Measurements from ENCODE around the gene WNT4. TPM values are rescaled to one million over a fixed set of nuclear protein-coding genes. Genes with fewer than 3 reads are reported as not detected.

Gene WNT4
- total RNA-seq, 1 experiment from 2014 or later = 1.5 TPM

- no peaks in the 10 kb centered on the region for H3K36me3 ChIP-seq (ENCODE audit: control insufficient read depth in 1 of 2, insufficient read depth in 2 of 2, low read length in 2 of 2)
- H2AFZ ChIP-seq (ENCODE audit: low read depth, low read length, poor library complexity, severe bottlenecking) = no peak overlapping the region
- BruUV-seq (replicated peaks) = no TSS peak
- H4K20me1 ChIP-seq (ENCODE audit: insufficient read depth) = no peaks in the 10 kb centered on the region
- H3K79me2 ChIP-seq (ENCODE audit: insufficient read depth, low read length) = no peaks in the 10 kb centered on the region
- no peak overlapping the region for H3K27ac ChIP-seq (ENCODE audit: low read depth, low read length)
- H3K9me3 ChIP-seq (ENCODE audit: control insufficient read depth in 1 of 2, insufficient read depth in 1 of 2, low read depth in 1 of 2, low read length in 2 of 2) = no peaks in the 10 kb centered on the region
- no peaks in the 10 kb centered on the region for H3K4me1 ChIP-seq (ENCODE audit: control insufficient read depth in 1 of 2, insufficient read depth in 2 of 2, low read length in 2 of 2)
- DNase-seq (ENCODE audit: low read depth, low spot score) (no peak), ATAC-seq (no peak)
- CTCF ChIA-PET = no interaction called here
- RAD21 ChIA-PET (ENCODE audit: low non-redundant PET in 1 of 2, low total read pairs in 2 of 2, uncharacterized antibody in 2 of 2, unreplicated experiment in 2 of 2) = no interaction called here
- no peak overlapping the region for H3K4me3 ChIP-seq (replicated peaks in 1 of 2; ENCODE audit: low read depth in 1 of 2, low read length in 2 of 2)
- H3K9me2 ChIP-seq (ENCODE audit: insufficient read depth) = no peaks in the 10 kb centered on the region
- intact Hi-C loops (cut with micrococcal nuclease) = no loop called here
- POLR2A ChIA-PET = no interaction called here
- no peak overlapping the region for H3K4me2 ChIP-seq (ENCODE audit: low read length)
- H3K27me3 ChIP-seq (ENCODE audit: insufficient read depth, low read length) = no peaks in the 10 kb centered on the region
- no peak for TF ChIP-seq EZH2phosphoT487 (IDR thresholded peaks at IDR 0.05; ENCODE audit: borderline replicate concordance)
- no peak for TF ChIP-seq FOSL1 (IDR thresholded peaks at IDR 0.05; ENCODE audit: low read depth)
- no peak for TF ChIP-seq ATF3 (IDR thresholded peaks at IDR 0.05)
- no peak for TF ChIP-seq ZFX (IDR thresholded peaks at IDR 0.05)
- no peak for TF ChIP-seq ELF1 (IDR thresholded peaks at IDR 0.05; ENCODE audit: borderline replicate concordance, low read depth)
- no peak for TF ChIP-seq CBX3 (IDR thresholded peaks at IDR 0.05; ENCODE audit: low read depth)
- TF ChIP-seq CTCF (IDR thresholded peaks at IDR 0.05 in 2 of 3, conservative IDR thresholded peaks at IDR 0.05 in 1 of 3; ENCODE audit: borderline replicate concordance in 1 of 3, insufficient read depth in 1 of 3, low read depth in 2 of 3, low read length in 2 of 3) = no peak
- no peak for TF ChIP-seq POLR2AphosphoS5 (IDR thresholded peaks at IDR 0.05; ENCODE audit: low read depth, low read length)
- no peak for TF ChIP-seq RAD21 (IDR thresholded peaks at IDR 0.05; ENCODE audit: low read depth)
- TF ChIP-seq YY1 (IDR thresholded peaks at IDR 0.05; ENCODE audit: extremely low read depth, insufficient replicate concordance, low read depth, low read length) = no peak
- H3K9ac ChIP-seq (ENCODE audit: low read length) = no peak overlapping the region
Observed at GRCh38 chr1:22150923-22151322, 8.0 kb upstream of the WNT4 start.

Measured in HCT116 (cell line).